Activated CD8-positive, alpha-beta memory T cell treated with anti-CD3 and anti-CD28 coated beads for 36 hours (primary cell): ENCODE measurements around the gene PKN3. TPM values are rescaled to one million over a fixed set of nuclear protein-coding genes. Genes with fewer than 3 reads are reported as not detected.
"Not testable (repeated sequence)": the region's sequence is repeated elsewhere in the genome, so short reads cannot be mapped to it uniquely, and the experiment has no call there.

Source experiments
- CTCF ChIA-PET: fragments of 350-600 bp; sonication (Branson Sonifier 250); formaldehyde crosslinking; loops from one replicate; lab custom pipeline; 2021; ENCODE audit warnings: antibody characterized with exemption; lab: Charles Lee
- POLR2A ChIA-PET: fragments of 350-600 bp; sonication (Branson Sonifier 250); formaldehyde crosslinking; loops from one replicate; lab custom pipeline; 2021; ENCODE audit warnings: antibody characterized with exemption; lab: Charles Lee
- total RNA-seq, 2 experiments: library from RNA; stranded (reverse); gene quantifications; one replicate each; pipeline ENCODE4 v1.2.3, GENCODE V29; 2021

PKN3 gene
- 10 to 100 TPM in 1 of 2 experiments, 1 to 10 TPM in 1; 8.4 to 10.2 TPM for total RNA-seq

GRCh38 chr9:128702445-128702948, at the start of gene PKN3:
TSS of gene PKN3 (plus strand) at chr9:128702503. CDS start at chr9:128702916, 413 bp downstream.
- ChIA-PET CTCF (interaction anchor here (0.6 to 1.4 kb wide), 12 partner anchors 8 to 408 kb away, joined by 3 to 8 read pairs (median 4); partner anchors contain the start of gene ENDOG), POLR2A (interaction anchor here (1.0 kb wide), 2 partner anchors 13 to 18 kb away, joined by 4 read pairs; partner anchors contain the start of gene SET)

GRCh38 chr9:128653908-128654307, 48.4 kb upstream of the PKN3 start:
- ChIA-PET POLR2A (no interaction called here), CTCF (interaction anchor here (0.7 to 0.8 kb wide), 2 partner anchors 13 to 18 kb away, joined by 3 read pairs; no protein-coding TSS in a partner anchor)

- POLR2A ChIA-PET = no interaction called here
- CTCF ChIA-PET = no interaction called here
These were observed 47.8 kb upstream of the PKN3 start for GRCh38 chr9:128654481-128654880.

- POLR2A ChIA-PET = interaction anchor here (0.7 kb wide), 1 partner anchor 564 kb away, joined by 8 read pairs; no protein-coding TSS in a partner anchor
- CTCF ChIA-PET = no interaction called here
These were observed 45.6 kb upstream of the PKN3 start, which contains the start of gene DYNC2I2 for GRCh38 chr9:128656416-128657343. TSS of gene DYNC2I2 (minus strand) at chr9:128656847. CDS start at chr9:128656726, 121 bp downstream.

- CTCF ChIA-PET = no interaction called here
- POLR2A ChIA-PET = no interaction called here
These were observed 45.0 kb upstream of the PKN3 start for GRCh38 chr9:128657344-128657704.

- ChIA-PET CTCF (no interaction called here), POLR2A (no interaction called here)
These were observed 44.5 kb upstream of the PKN3 start for GRCh38 chr9:128657796-128658195.

GRCh38 chr9:128666481-128666941, 35.8 kb upstream of the PKN3 start:
- POLR2A ChIA-PET = interaction anchor here (0.6 to 0.7 kb wide), 4 partner anchors 15 to 242 kb away, joined by 3 to 8 read pairs (median 4); no protein-coding TSS in a partner anchor
- CTCF ChIA-PET = not testable (repeated sequence)

- POLR2A ChIA-PET = no interaction called here
These were observed 32.5 kb upstream of the PKN3 start for GRCh38 chr9:128669786-128670185.

GRCh38 chr9:128675382-128675781, 26.9 kb upstream of the PKN3 start:
- POLR2A ChIA-PET = no interaction called here
- CTCF ChIA-PET = interaction anchor here (1.0 to 1.2 kb wide), 2 partner anchors 9 to 27 kb away, joined by 3 read pairs; no protein-coding TSS in a partner anchor

More at GRCh38 chr9:128669786-128670185, 32.5 kb upstream of the PKN3 start:
- CTCF ChIA-PET = interaction anchor here (0.6 kb wide), 1 partner anchor 266 kb away, joined by 3 read pairs; no protein-coding TSS in a partner anchor

GRCh38 chr9:128677794-128678193, 24.5 kb upstream of the PKN3 start:
- POLR2A ChIA-PET = no interaction called here
- CTCF ChIA-PET = interaction anchor here (1.3 kb wide), 1 partner anchor 10 kb away, joined by 3 read pairs; no protein-coding TSS in a partner anchor

GRCh38 chr9:128683340-128684064, 18.8 kb upstream of the PKN3 start:
- CTCF ChIA-PET = interaction anchor here (0.7 to 1.6 kb wide), 3 partner anchors 19 to 245 kb away, joined by 3 to 8 read pairs (median 3); partner anchors contain the start of gene PKN3
- POLR2A ChIA-PET = interaction anchor here (0.5 to 2.6 kb wide), 8 partner anchors 19 to 260 kb away, joined by 3 to 9 read pairs (median 4); partner anchors contain the start of genes KYAT1, LRRC8A, PKN3 and ZDHHC12

GRCh38 chr9:128684065-128684324, 18.3 kb upstream of the PKN3 start:
- ChIA-PET POLR2A (interaction anchor here (0.5 to 2.6 kb wide), 9 partner anchors 18 to 260 kb away, joined by 3 to 9 read pairs (median 3); partner anchors contain the start of genes KYAT1, LRRC8A, PKN3 and SPOUT1), CTCF (interaction anchor here (1.2 to 1.6 kb wide), 4 partner anchors 8 to 244 kb away, joined by 3 to 8 read pairs (median 3); partner anchors contain the start of gene PKN3)

- POLR2A ChIA-PET = interaction anchor here (0.5 to 2.6 kb wide), 9 partner anchors 18 to 251 kb away, joined by 3 to 9 read pairs (median 3); partner anchors contain the start of genes KYAT1, LRRC8A, PKN3 and SPOUT1
- CTCF ChIA-PET = interaction anchor here (0.9 to 1.6 kb wide), 5 partner anchors 9 to 244 kb away, joined by 3 to 8 read pairs (median 3); partner anchors contain the start of gene PKN3
These were observed 17.7 kb upstream of the PKN3 start for GRCh38 chr9:128684325-128685199.

- CTCF ChIA-PET = interaction anchor here (0.8 to 1.2 kb wide), 2 partner anchors 11 to 16 kb away, joined by 3 read pairs; partner anchors contain the start of gene PKN3
These were observed 16.4 kb upstream of the PKN3 start for GRCh38 chr9:128685636-128686489.

GRCh38 chr9:128687453-128687852, 14.8 kb upstream of the PKN3 start:
- ChIA-PET CTCF (interaction anchor here (1.4 kb wide), 2 partner anchors 14 to 131 kb away, joined by 3 to 5 read pairs; partner anchors contain the start of genes ENDOG and PKN3), POLR2A (no interaction called here)

More at GRCh38 chr9:128685636-128686489, 16.4 kb upstream of the PKN3 start:
- POLR2A ChIA-PET = interaction anchor here (0.6 to 2.6 kb wide), 2 partner anchors 31 to 38 kb away, joined by 3 to 9 read pairs; partner anchors contain the start of gene ZDHHC12
